Neural cell (in vitro differentiated cells): ENCODE data around the gene SLC16A12. TPM values are rescaled to one million over a fixed set of nuclear protein-coding genes. Genes with fewer than 3 reads are reported as not detected.

Experiments
- H2AFZ ChIP-seq: fragments of 200-600, 300-800 bp; sonication (generic), shearing (Covaris generic); 2 replicates; pipeline ENCODE4 v1.6.0; 2014; ENCODE audit warnings: low read depth, mild to moderate bottlenecking, antibody characterized with exemption, low read length, moderate library complexity
- H3F3A ChIP-seq: fragments of 200-600 bp; shearing (Covaris generic); 2 replicates; pipeline ENCODE4 v1.6.1; 2016; ENCODE audit warnings: mild to moderate bottlenecking, moderate library complexity, mixed read lengths, antibody characterized with exemption, low read length; ENCODE audit not compliant: insufficient read depth, poor library complexity, severe bottlenecking
- H3K27ac ChIP-seq: fragments of 200-600, 300-800 bp; sonication (generic), shearing (Covaris generic); 2 replicates; pipeline ENCODE4 v1.5.1; 2014; ENCODE audit warnings: mild to moderate bottlenecking, low read length, moderate library complexity
- H3K27me3 ChIP-seq: fragments of 300-800, 200-600 bp; sonication (generic), shearing (Covaris generic); 2 replicates; pipeline ENCODE4 v1.6.0; 2014; ENCODE audit warnings: mild to moderate bottlenecking, low read depth, low read length, moderate library complexity; ENCODE audit not compliant: insufficient read depth
- H3K36me3 ChIP-seq: fragments of 300-800, 200-600 bp; sonication (generic), shearing (Covaris generic); 2 replicates; pipeline ENCODE4 v1.5.1; 2014; ENCODE audit warnings: mild to moderate bottlenecking, antibody characterized with exemption, low read length, moderate library complexity; ENCODE audit not compliant: insufficient read depth
- H3K4me2 ChIP-seq: fragments of 300-800, 200-600 bp; sonication (generic), shearing (Covaris generic); 2 replicates; pipeline ENCODE4 v1.6.0; 2014; ENCODE audit warnings: mild to moderate bottlenecking, low read length
- H3K4me3 ChIP-seq: fragments of 300-800, 200-600 bp; sonication (generic), shearing (Covaris generic); 2 replicates; pipeline ENCODE4 v1.5.1; 2014; ENCODE audit warnings: mild to moderate bottlenecking, low read length, moderate library complexity
- H3K79me2 ChIP-seq: fragments of 200-600 bp; shearing (Covaris generic); replicated peaks from 2 replicates; pipeline ENCODE4 v1.6.0; 2014; ENCODE audit warnings: mild to moderate bottlenecking, low read length, moderate library complexity; ENCODE audit not compliant: insufficient read depth
- H3K9ac ChIP-seq: fragments of 300-800, 200-600 bp; sonication (generic), shearing (Covaris generic); 2 replicates; pipeline ENCODE4 v1.6.1; 2016; ENCODE audit warnings: mild to moderate bottlenecking, low read length, mixed read lengths
- H3K9me2 ChIP-seq: fragments of 200-600 bp; shearing (Covaris generic); 2 replicates; pipeline ENCODE4 v1.6.1; 2016; ENCODE audit warnings: mild to moderate bottlenecking, low read length, mixed read lengths; ENCODE audit not compliant: insufficient read depth
- H3K9me3 ChIP-seq: fragments of 200-600, 300-800 bp; sonication (generic), shearing (Covaris generic); 2 replicates; pipeline ENCODE4 v1.6.1; 2016; ENCODE audit warnings: mild to moderate bottlenecking, mixed run types, low read length, moderate library complexity, mixed read lengths
- H4K20me1 ChIP-seq: fragments of 200-600 bp; shearing (Covaris generic); 2 replicates; pipeline ENCODE4 v1.6.1; 2016; ENCODE audit warnings: mild to moderate bottlenecking, mixed run types; ENCODE audit not compliant: insufficient read depth
- CTCF ChIP-seq: fragments of 450-650 bp; IDR thresholded peaks from 2 replicates; pipeline ENCODE4 v1.5.1; 2014; ENCODE audit warnings: antibody characterized with exemption, mild to moderate bottlenecking, moderate library complexity; ENCODE audit not compliant: poor library complexity, severe bottlenecking
- EP300 ChIP-seq: fragments of 450-650 bp; conservative IDR thresholded peaks from 2 replicates; pipeline ENCODE4 v1.6.1; 2014; ENCODE audit warnings: antibody characterized with exemption, mild to moderate bottlenecking, moderate library complexity; ENCODE audit not compliant: poor library complexity, severe bottlenecking
- EZH2 ChIP-seq: fragments of 200-600, 300-800 bp; shearing (Covaris generic), sonication (generic); IDR thresholded peaks from 2 replicates; pipeline ENCODE4 v1.6.1; 2014; ENCODE audit warnings: antibody characterized with exemption, low read length, borderline replicate concordance, mild to moderate bottlenecking; ENCODE audit not compliant: insufficient read depth, poor library complexity, severe bottlenecking
- MXI1 ChIP-seq: fragments of 450-650 bp; conservative IDR thresholded peaks from 2 replicates; pipeline ENCODE4 v1.6.1; 2014; ENCODE audit warnings: antibody characterized with exemption, mild to moderate bottlenecking; ENCODE audit not compliant: poor library complexity, severe bottlenecking
- POLR2AphosphoS5 ChIP-seq: IDR thresholded peaks from 2 replicates; pipeline ENCODE4 v1.6.1; 2012
- RAD21 ChIP-seq: fragments of 450-650 bp; conservative IDR thresholded peaks from 2 replicates; pipeline ENCODE4 v1.6.1; 2014; ENCODE audit warnings: antibody characterized with exemption, mild to moderate bottlenecking, moderate library complexity
- REST ChIP-seq: IDR thresholded peaks from 2 replicates; pipeline ENCODE4 v1.6.1; 2012; ENCODE audit warnings: borderline replicate concordance
- SMC3 ChIP-seq: fragments of 450-650 bp; conservative IDR thresholded peaks from 2 replicates; pipeline ENCODE4 v1.6.1; 2014; ENCODE audit warnings: antibody characterized with exemption, mild to moderate bottlenecking, moderate library complexity; ENCODE audit not compliant: poor library complexity
- TAF1 ChIP-seq: IDR thresholded peaks from 2 replicates; pipeline ENCODE4 v1.6.1; 2012; ENCODE audit warnings: low read depth
- polyA plus RNA-seq: library from polyadenylated mRNA; depleted of rRNA; stranded (reverse); fragments of >200 nt; gene quantifications from 2 replicates; pipeline ENCODE4 v1.2.3, GENCODE V29; 2014

Gene SLC16A12
- polyA plus RNA-seq, 1 donor from 2014 or later: 0.04 TPM

- Histone ChIP-seq H3K79me2 (no peaks in the 10 kb centered on the region), H3F3A (no peaks in the 10 kb centered on the region), H3K9ac (no peak overlapping the region), H3K27ac (no peak overlapping the region), H3K27me3 (no peaks in the 10 kb centered on the region), H4K20me1 (no peaks in the 10 kb centered on the region), H3K9me2 (no peaks in the 10 kb centered on the region), H3K9me3 (no peaks in the 10 kb centered on the region), H3K4me2 (no peak overlapping the region), H3K36me3 (no peaks in the 10 kb centered on the region), H2AFZ (no peak overlapping the region), H3K4me3 (no peak overlapping the region)
- no peak for TF ChIP-seq MXI1
- no peak for TF ChIP-seq RAD21
- no peak for TF ChIP-seq POLR2AphosphoS5
These were observed 55.5 kb downstream of the SLC16A12 start for GRCh38 chr10:89479771-89480446.

GRCh38 chr10:89478739-89479654 lies 56.4 kb downstream of the SLC16A12 start:
- no peaks in the 10 kb centered on the region for H3K9me3 ChIP-seq
- no peaks in the 10 kb centered on the region for H3K79me2 ChIP-seq
- H3K9me2 ChIP-seq: no peaks in the 10 kb centered on the region
- H3K27me3 ChIP-seq: no peaks in the 10 kb centered on the region
- no peak overlapping the region for H3K4me2 ChIP-seq
- no peak overlapping the region for H3K9ac ChIP-seq
- H3K27ac ChIP-seq: no peak overlapping the region
- H2AFZ ChIP-seq: no peak overlapping the region
- no peaks in the 10 kb centered on the region for H3K36me3 ChIP-seq
- no peak for TF ChIP-seq CTCF
- TF ChIP-seq TAF1: no peak
- no peak for TF ChIP-seq REST
- TF ChIP-seq EP300: no peak
- no peak for TF ChIP-seq RAD21
- TF ChIP-seq SMC3: no peak
- no peak for TF ChIP-seq MXI1
- no peak for TF ChIP-seq POLR2AphosphoS5
- TF ChIP-seq EZH2: no peak
- no peaks in the 10 kb centered on the region for H3F3A ChIP-seq
- no peaks in the 10 kb centered on the region for H4K20me1 ChIP-seq
- H3K4me3 ChIP-seq: no peak overlapping the region
